Upper lobe of left lung (tissue), 4 donors: ENCODE results near the gene MCM3AP.

Experiments used
- EP300 ChIP-seq, 4 donors: sonication (generic); formaldehyde crosslinking; IDR thresholded peaks; one replicate each; pipeline ENCODE4 v1.5.1; 2017; ENCODE audit warnings: antibody characterized with exemption in 4 of 4, control low read depth in 2 of 4
- POLR2A ChIP-seq, 4 donors: fragments of 450-650 bp; IDR thresholded peaks; one replicate each; pipeline ENCODE4 v1.5.1; 2016 to 2017; ENCODE audit warnings: antibody characterized with exemption in 4 of 4, mild to moderate bottlenecking in 2 of 4
- POLR2AphosphoS5 ChIP-seq, 2 donors: sonication (generic); formaldehyde crosslinking; IDR thresholded peaks; one replicate each; pipeline ENCODE4 v1.5.1; 2017; ENCODE audit warnings: antibody characterized with exemption in 2 of 2
- TF ChIP-seq, protein P1 (sequence below), 6 experiments: fragments of 450-650 bp in 4 of 6; fragments of 200-600 bp in 2 of 6; sonication (generic) in 2 of 6; IDR thresholded peaks; one replicate each; pipeline ENCODE4 v1.5.1; 2016 to 2019; ENCODE audit warnings: antibody characterized with exemption in 6 of 6

DNA sequence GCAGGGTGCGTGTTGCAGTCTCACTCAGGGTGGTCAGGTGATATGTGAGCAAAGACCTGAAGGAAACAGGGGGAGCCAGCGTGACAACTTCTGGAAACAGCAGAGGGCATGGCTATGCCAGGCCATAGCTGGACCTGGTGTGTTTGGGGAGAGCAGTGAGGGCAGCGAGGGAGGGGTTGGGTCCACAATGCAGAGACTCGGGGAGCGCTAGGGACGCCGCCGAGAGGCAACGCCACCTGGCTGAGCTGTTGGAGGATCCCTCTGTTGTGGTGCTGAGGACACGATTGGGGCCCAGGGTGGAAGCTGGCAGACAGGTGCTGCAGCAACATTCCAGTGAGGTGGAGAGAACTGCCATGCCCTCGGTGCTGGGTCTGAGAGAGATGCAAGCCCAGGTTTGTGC is 30.2 kb downstream of the MCM3AP start:
- TF ChIP-seq, protein P1, sequence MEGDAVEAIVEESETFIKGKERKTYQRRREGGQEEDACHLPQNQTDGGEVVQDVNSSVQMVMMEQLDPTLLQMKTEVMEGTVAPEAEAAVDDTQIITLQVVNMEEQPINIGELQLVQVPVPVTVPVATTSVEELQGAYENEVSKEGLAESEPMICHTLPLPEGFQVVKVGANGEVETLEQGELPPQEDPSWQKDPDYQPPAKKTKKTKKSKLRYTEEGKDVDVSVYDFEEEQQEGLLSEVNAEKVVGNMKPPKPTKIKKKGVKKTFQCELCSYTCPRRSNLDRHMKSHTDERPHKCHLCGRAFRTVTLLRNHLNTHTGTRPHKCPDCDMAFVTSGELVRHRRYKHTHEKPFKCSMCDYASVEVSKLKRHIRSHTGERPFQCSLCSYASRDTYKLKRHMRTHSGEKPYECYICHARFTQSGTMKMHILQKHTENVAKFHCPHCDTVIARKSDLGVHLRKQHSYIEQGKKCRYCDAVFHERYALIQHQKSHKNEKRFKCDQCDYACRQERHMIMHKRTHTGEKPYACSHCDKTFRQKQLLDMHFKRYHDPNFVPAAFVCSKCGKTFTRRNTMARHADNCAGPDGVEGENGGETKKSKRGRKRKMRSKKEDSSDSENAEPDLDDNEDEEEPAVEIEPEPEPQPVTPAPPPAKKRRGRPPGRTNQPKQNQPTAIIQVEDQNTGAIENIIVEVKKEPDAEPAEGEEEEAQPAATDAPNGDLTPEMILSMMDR (IDR thresholded peaks at IDR 0.05): no peak
- TF ChIP-seq POLR2A (IDR thresholded peaks at IDR 0.05) (no peak), POLR2AphosphoS5 (IDR thresholded peaks at IDR 0.05) (no peak), EP300 (IDR thresholded peaks at IDR 0.05) (no peak)
